Measurements from ENCODE around the gene SEPTIN10. TPM values are rescaled to one million over a fixed set of nuclear protein-coding genes. Genes with fewer than 3 reads are reported as not detected.

The SEPTIN10 gene
- total RNA-seq, 4 donors from 2014 or later: 39.6 to 151 (median 106) TPM

GRCh38 chr2:109557309-109557708 is 56.5 kb downstream of the SEPTIN10 start:
- Histone ChIP-seq H3K27ac (no peak overlapping the region), H3K36me3 (peaks cover 0 to 5% (median 0%) of the 10 kb centered on the region in 4 donors), H3K27me3 (no peaks in the 10 kb centered on the region), H3K4me1 (peaks cover 0 to 7% (median 1%) of the 10 kb centered on the region in 4 donors), H3K9me3 (no peaks in the 10 kb centered on the region), H3K4me3 (no peak overlapping the region)
- in situ Hi-C loops (cut with MboI; ENCODE audit: low pct_ligation_motif_present in 1 of 4, low pct_unique_long_range_greater_than_20kb in 1 of 4, low sequenced_read_pairs in 3 of 4) (no loop called here), intact Hi-C loops (cut with DNase I; ENCODE audit: low total_unique reads) (no loop called here)
- TF ChIP-seq, protein P1, sequence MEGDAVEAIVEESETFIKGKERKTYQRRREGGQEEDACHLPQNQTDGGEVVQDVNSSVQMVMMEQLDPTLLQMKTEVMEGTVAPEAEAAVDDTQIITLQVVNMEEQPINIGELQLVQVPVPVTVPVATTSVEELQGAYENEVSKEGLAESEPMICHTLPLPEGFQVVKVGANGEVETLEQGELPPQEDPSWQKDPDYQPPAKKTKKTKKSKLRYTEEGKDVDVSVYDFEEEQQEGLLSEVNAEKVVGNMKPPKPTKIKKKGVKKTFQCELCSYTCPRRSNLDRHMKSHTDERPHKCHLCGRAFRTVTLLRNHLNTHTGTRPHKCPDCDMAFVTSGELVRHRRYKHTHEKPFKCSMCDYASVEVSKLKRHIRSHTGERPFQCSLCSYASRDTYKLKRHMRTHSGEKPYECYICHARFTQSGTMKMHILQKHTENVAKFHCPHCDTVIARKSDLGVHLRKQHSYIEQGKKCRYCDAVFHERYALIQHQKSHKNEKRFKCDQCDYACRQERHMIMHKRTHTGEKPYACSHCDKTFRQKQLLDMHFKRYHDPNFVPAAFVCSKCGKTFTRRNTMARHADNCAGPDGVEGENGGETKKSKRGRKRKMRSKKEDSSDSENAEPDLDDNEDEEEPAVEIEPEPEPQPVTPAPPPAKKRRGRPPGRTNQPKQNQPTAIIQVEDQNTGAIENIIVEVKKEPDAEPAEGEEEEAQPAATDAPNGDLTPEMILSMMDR (IDR thresholded peaks at IDR 0.05): no peak
- TF ChIP-seq POLR2A (IDR thresholded peaks at IDR 0.05) (no peak), POLR2AphosphoS5 (IDR thresholded peaks at IDR 0.05) (no peak), EP300 (IDR thresholded peaks at IDR 0.05; ENCODE audit: low read depth) (no peak)
- no peak for DNase-seq
- 77 to 100% methylated on average over 1 of the region's 1 CpG for WGBS, 2 donors (ENCODE audit: low coverage in 1 of 2)

DNA sequence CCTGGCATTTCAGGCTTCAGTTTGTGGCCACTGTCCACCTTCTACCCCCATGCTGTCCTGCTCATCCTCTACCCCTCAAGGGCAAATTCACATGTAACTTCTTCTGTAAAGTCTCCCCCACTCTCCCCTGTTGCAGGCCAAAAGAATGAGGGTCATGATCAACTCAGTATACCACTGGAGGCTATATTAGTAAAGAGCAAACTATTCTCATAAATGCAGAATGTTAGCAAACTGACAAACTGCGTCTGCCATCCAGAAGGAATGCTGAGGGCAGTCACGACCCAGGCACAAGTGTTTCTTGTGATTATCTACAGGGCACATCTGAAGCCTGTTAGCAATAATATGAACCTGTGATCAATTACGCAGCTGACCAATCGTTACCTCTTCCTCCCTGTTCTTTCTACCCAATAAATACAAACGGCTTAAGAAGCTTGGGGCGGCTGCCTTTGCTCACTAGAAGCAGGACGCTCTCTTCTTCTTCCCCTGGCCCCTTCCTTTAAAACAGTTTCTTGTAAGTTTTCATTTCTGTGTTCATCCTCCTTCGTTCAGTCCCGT is 58.3 kb downstream of the SEPTIN10 start:
- Histone ChIP-seq H3K27ac (no peak overlapping the region), H3K4me3 (no peak overlapping the region), H3K27me3 (no peaks in the 10 kb centered on the region), H3K4me1 (peaks cover 0 to 7% (median 1%) of the 10 kb centered on the region in 4 donors), H3K9me3 (no peaks in the 10 kb centered on the region), H3K36me3 (peaks cover 0 to 6% (median 0%) of the 10 kb centered on the region in 4 donors)
- WGBS, 2 donors (ENCODE audit: low coverage in 1 of 2): 91 to 92% methylated on average over 7 to 9 of the region's 9 CpGs
- in situ Hi-C loops (cut with MboI; ENCODE audit: low pct_ligation_motif_present in 1 of 4, low pct_unique_long_range_greater_than_20kb in 1 of 4, low sequenced_read_pairs in 3 of 4): no loop called here
- intact Hi-C loops (cut with DNase I; ENCODE audit: low total_unique reads): no loop called here
- no peak for DNase-seq
- TF ChIP-seq POLR2AphosphoS5 (IDR thresholded peaks at IDR 0.05) (no peak), POLR2A (IDR thresholded peaks at IDR 0.05) (no peak), EP300 (IDR thresholded peaks at IDR 0.05; ENCODE audit: low read depth) (no peak)
- TF ChIP-seq, protein P1 (IDR thresholded peaks at IDR 0.05): no peak

DNA sequence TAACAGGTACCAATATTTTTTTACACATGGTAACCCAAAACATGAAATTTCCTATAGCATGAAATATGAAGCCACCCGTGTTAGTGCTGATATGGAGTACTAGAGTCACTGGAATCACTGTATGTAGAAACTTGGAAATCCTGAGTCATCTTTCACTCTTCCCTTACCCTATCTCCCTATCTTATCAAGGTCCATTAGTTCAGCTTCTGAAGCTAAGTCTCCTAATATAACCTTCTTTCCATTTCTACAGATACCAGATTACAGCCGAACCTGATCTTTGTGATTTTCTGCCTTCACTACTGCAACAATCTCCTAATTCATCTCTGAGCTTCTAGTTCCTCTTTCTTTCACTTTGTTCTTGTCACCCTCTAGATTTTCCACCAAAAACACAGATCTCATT is 59.0 kb downstream of the SEPTIN10 start:
- Histone ChIP-seq H3K4me1 (peaks cover 0 to 7% (median 1%) of the 10 kb centered on the region in 4 donors), H3K4me3 (no peak overlapping the region), H3K9me3 (no peaks in the 10 kb centered on the region), H3K36me3 (peaks cover 0 to 6% (median 0%) of the 10 kb centered on the region in 4 donors), H3K27me3 (no peaks in the 10 kb centered on the region), H3K27ac (no peak overlapping the region)
- in situ Hi-C loops (cut with MboI; ENCODE audit: low pct_ligation_motif_present in 1 of 4, low pct_unique_long_range_greater_than_20kb in 1 of 4, low sequenced_read_pairs in 3 of 4) (no loop called here), intact Hi-C loops (cut with DNase I; ENCODE audit: low total_unique reads) (no loop called here)
- no peak for DNase-seq
- WGBS, 2 donors (ENCODE audit: low coverage in 1 of 2): 71 to 88% methylated on average over 2 of the region's 2 CpGs
- TF ChIP-seq, protein P1 (IDR thresholded peaks at IDR 0.05): no peak
- TF ChIP-seq POLR2AphosphoS5 (IDR thresholded peaks at IDR 0.05): no peak
- no peak for TF ChIP-seq EP300 (IDR thresholded peaks at IDR 0.05; ENCODE audit: low read depth)
- no peak for TF ChIP-seq POLR2A (IDR thresholded peaks at IDR 0.05)

- DNase-seq: no peak
- H3K9me3 ChIP-seq: no peaks in the 10 kb centered on the region
- WGBS, 2 donors (ENCODE audit: low coverage in 1 of 2): 79 to 84% methylated on average over 4 of the region's 4 CpGs
- TF ChIP-seq POLR2A (IDR thresholded peaks at IDR 0.05) (no peak), POLR2AphosphoS5 (IDR thresholded peaks at IDR 0.05) (no peak), EP300 (IDR thresholded peaks at IDR 0.05; ENCODE audit: low read depth) (no peak)
- TF ChIP-seq, protein P1 (IDR thresholded peaks at IDR 0.05): no peak
- H3K36me3 ChIP-seq: peaks cover 0 to 6% (median 0%) of the 10 kb centered on the region in 4 donors
- in situ Hi-C loops (cut with MboI; ENCODE audit: low pct_ligation_motif_present in 1 of 4, low pct_unique_long_range_greater_than_20kb in 1 of 4, low sequenced_read_pairs in 3 of 4) (loop anchor here in 1 of 4 donors (10.0 kb wide), 1 partner anchor 166 kb away; no protein-coding TSS in a partner anchor), intact Hi-C loops (cut with DNase I; ENCODE audit: low total_unique reads) (loop anchor here (5.0 kb wide), 1 partner anchor 188 kb away; no protein-coding TSS in a partner anchor)
- no peaks in the 10 kb centered on the region for H3K27me3 ChIP-seq
- H3K4me1 ChIP-seq: peaks cover 0 to 3% (median 0%) of the 10 kb centered on the region in 4 donors
- no peak overlapping the region for H3K27ac ChIP-seq
- H3K4me3 ChIP-seq: no peak overlapping the region
Measured at GRCh38 chr2:109549016-109549590, 64.7 kb downstream of the SEPTIN10 start.
